ENCODE data around the gene YY1. TPM values are rescaled to one million over a fixed set of nuclear protein-coding genes. Genes with fewer than 3 reads are reported as not detected.

The YY1 gene
- total RNA-seq, 1 donor from 2014 or later = 72.0 TPM

GRCh38 chr14:100332071-100332639, 93.2 kb downstream of the YY1 start:
- no peak for DNase-seq (ENCODE audit: low read depth, low spot score)
- Mint-ChIP-seq H3K36me3 (ENCODE audit: low read depth) (peaks cover 2% of the 10 kb centered on the region), H3K27ac (ENCODE audit: unreplicated experiment) (no peak overlapping the region), H3K4me3 (no peak overlapping the region), H3K4me1 (no peaks in the 10 kb centered on the region), H3K9me3 (no peaks in the 10 kb centered on the region), H3K27me3 (ENCODE audit: low read depth) (no peaks in the 10 kb centered on the region)
- no peak for TF ChIP-seq CTCF (conservative IDR thresholded peaks at IDR 0.05)

Small RNA genes lying within 50 kb of the gene (microRNA-seq; reads per million reads assigned to microRNA genes)
- 1,664 reads per million, percentile 85 among the genes with 10 or more reads in this experiment for gene MIR345
- not detected for gene MIR6764

Other genes starting within 250 kb of the YY1 start
- 197 and 218 TPM in 2 replicates for gene EVL, start 173.7 kb upstream of the YY1 start, total RNA-seq
- 0.11 TPM in 1 of 2 replicates, not detected in the other for gene DEGS2, start 79.5 kb upstream of the YY1 start, total RNA-seq
- gene SLC25A29, start 67.3 kb downstream of the YY1 start, total RNA-seq = 123 and 128 TPM in 2 replicates
- gene SLC25A47, start 84.2 kb downstream of the YY1 start, total RNA-seq = not detected in 2 replicates
- 7.6 and 9.8 TPM in 2 replicates for gene WDR25, start 137.3 kb downstream of the YY1 start, total RNA-seq